DND-41 (cell line): ENCODE results near the gene PTPN12.

Source experiments
- ATAC-seq: fragments of 200-7000 bp; cut with Tn5 transposase; 3 replicates; pipeline ENCODE4 v1.9.1; 2021; ENCODE audit warnings: low read depth; ENCODE audit not compliant: insufficient read depth
- DNase-seq: peaks from one replicate; pipeline ENCODE4 v3.0.0-alpha.2; 2020
- H2AFZ ChIP-seq: 2 replicates; pipeline ENCODE4 v1.6.0; 2012; ENCODE audit warnings: low read depth, low read length
- H3K27ac ChIP-seq: 2 replicates; pipeline ENCODE4 v1.5.1; 2012; ENCODE audit warnings: low read length, inconsistent platforms
- H3K27me3 ChIP-seq: fragments of 200-600 bp; sonication (generic); 2 replicates; pipeline ENCODE4 v1.6.0; 2012; ENCODE audit warnings: low read length, mild to moderate bottlenecking, inconsistent platforms; ENCODE audit not compliant: insufficient read depth, poor library complexity
- H3K36me3 ChIP-seq: 2 replicates; pipeline ENCODE4 v1.5.1; 2012; ENCODE audit warnings: low read length, inconsistent platforms; ENCODE audit not compliant: insufficient read depth
- H3K4me1 ChIP-seq: 2 replicates; pipeline ENCODE4 v1.5.1; 2012; ENCODE audit warnings: mild to moderate bottlenecking, low read length; ENCODE audit not compliant: insufficient read depth
- H3K4me2 ChIP-seq: 2 replicates; pipeline ENCODE4 v1.6.0; 2012; ENCODE audit warnings: mild to moderate bottlenecking, moderate library complexity, low read length, inconsistent platforms; ENCODE audit not compliant: insufficient read depth
- H3K4me3 ChIP-seq, 2 experiments: fragments of 200-600 bp in 1 of 2; shearing (Covaris generic) in 1 of 2; 2 replicates each; pipeline ENCODE4 v1.5.1; 2012 to 2016; ENCODE audit warnings: inconsistent platforms in 2 of 2, low read length in 2 of 2, mild to moderate bottlenecking in 2 of 2, low read depth in 1 of 2, moderate library complexity in 1 of 2
- H3K79me2 ChIP-seq: 2 replicates; pipeline ENCODE4 v1.6.0; 2012; ENCODE audit warnings: low read length, inconsistent platforms; ENCODE audit not compliant: insufficient read depth
- H3K9ac ChIP-seq: 2 replicates; pipeline ENCODE4 v1.6.0; 2012; ENCODE audit warnings: low read depth, mild to moderate bottlenecking, inconsistent platforms, low read length, moderate library complexity
- H3K9me3 ChIP-seq: 2 replicates; pipeline ENCODE4 v1.5.1; 2012; ENCODE audit warnings: low read length, moderate library complexity, mild to moderate bottlenecking, inconsistent platforms; ENCODE audit not compliant: insufficient read depth, severe bottlenecking
- H4K20me1 ChIP-seq: 2 replicates; pipeline ENCODE4 v1.6.0; 2012; ENCODE audit warnings: low read length; ENCODE audit not compliant: insufficient read depth
- EZH2 ChIP-seq: IDR thresholded peaks from 3 replicates; pipeline ENCODE4 v1.6.1; 2012; ENCODE audit warnings: borderline replicate concordance, low read depth, mild to moderate bottlenecking, moderate library complexity, low read length, inconsistent platforms; ENCODE audit not compliant: severe bottlenecking
- TF ChIP-seq, protein P1 (sequence below): IDR thresholded peaks from 2 replicates; pipeline ENCODE4 v1.5.1; 2012; ENCODE audit warnings: borderline replicate concordance, low read length, moderate library complexity, mild to moderate bottlenecking; ENCODE audit not compliant: poor library complexity, severe bottlenecking; ENCODE audit errors: extremely low read depth

Gene PTPN12

GRCh38 chr7:77657427-77658224 is 120.5 kb downstream of the PTPN12 start:
- no peaks in the 10 kb centered on the region for H3K4me1 ChIP-seq
- TF ChIP-seq EZH2, result no peak
- TF ChIP-seq, protein P1, sequence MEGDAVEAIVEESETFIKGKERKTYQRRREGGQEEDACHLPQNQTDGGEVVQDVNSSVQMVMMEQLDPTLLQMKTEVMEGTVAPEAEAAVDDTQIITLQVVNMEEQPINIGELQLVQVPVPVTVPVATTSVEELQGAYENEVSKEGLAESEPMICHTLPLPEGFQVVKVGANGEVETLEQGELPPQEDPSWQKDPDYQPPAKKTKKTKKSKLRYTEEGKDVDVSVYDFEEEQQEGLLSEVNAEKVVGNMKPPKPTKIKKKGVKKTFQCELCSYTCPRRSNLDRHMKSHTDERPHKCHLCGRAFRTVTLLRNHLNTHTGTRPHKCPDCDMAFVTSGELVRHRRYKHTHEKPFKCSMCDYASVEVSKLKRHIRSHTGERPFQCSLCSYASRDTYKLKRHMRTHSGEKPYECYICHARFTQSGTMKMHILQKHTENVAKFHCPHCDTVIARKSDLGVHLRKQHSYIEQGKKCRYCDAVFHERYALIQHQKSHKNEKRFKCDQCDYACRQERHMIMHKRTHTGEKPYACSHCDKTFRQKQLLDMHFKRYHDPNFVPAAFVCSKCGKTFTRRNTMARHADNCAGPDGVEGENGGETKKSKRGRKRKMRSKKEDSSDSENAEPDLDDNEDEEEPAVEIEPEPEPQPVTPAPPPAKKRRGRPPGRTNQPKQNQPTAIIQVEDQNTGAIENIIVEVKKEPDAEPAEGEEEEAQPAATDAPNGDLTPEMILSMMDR, result peak; percentile 77
- H3K9me3 ChIP-seq, result no peaks in the 10 kb centered on the region
- no peaks in the 10 kb centered on the region for H3K36me3 ChIP-seq
- no peak overlapping the region for H3K27ac ChIP-seq
- no peak overlapping the region for H3K4me3 ChIP-seq
- no peaks in the 10 kb centered on the region for H3K79me2 ChIP-seq
- H3K27me3 ChIP-seq, result no peaks in the 10 kb centered on the region
- no peak for DNase-seq
- H2AFZ ChIP-seq, result no peak overlapping the region
- no peaks in the 10 kb centered on the region for H4K20me1 ChIP-seq
- H3K9ac ChIP-seq, result no peak overlapping the region
- ATAC-seq, result peak; percentile 77
- no peak overlapping the region for H3K4me2 ChIP-seq

DNA sequence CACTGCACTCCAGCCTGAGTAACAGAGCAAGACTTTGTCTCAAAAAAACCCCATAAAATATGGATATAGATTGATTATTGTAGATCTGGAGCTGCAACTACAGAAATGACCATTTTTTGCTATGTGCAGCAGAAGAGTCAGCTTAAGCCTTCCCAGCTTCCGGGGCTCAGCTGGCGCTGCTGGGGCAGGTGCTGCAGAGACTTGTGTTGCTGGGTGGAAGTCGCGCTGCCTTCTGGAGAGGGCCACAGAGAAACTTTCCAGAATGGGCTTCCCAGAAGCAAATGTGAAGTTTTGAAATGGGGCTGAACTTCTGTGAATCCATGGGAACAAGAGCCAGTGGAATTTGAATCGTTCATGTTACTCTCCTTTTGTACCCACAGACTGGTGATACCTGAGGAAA is 121.8 kb downstream of the PTPN12 start:
- H3K4me3 ChIP-seq, result no peak overlapping the region
- DNase-seq (no peak), ATAC-seq (no peak)
- no peak overlapping the region for H3K27ac ChIP-seq
- no peaks in the 10 kb centered on the region for H3K9me3 ChIP-seq
- H3K27me3 ChIP-seq, result no peaks in the 10 kb centered on the region
- no peaks in the 10 kb centered on the region for H3K79me2 ChIP-seq
- H2AFZ ChIP-seq, result no peak overlapping the region
- no peaks in the 10 kb centered on the region for H3K36me3 ChIP-seq
- H3K4me2 ChIP-seq, result no peak overlapping the region
- H3K4me1 ChIP-seq, result no peaks in the 10 kb centered on the region
- no peak for TF ChIP-seq EZH2
- TF ChIP-seq, protein P1, result no peak
- no peak overlapping the region for H3K9ac ChIP-seq
- H4K20me1 ChIP-seq, result no peaks in the 10 kb centered on the region

- Histone ChIP-seq H3K4me3 (no peak overlapping the region), H4K20me1 (no peaks in the 10 kb centered on the region), H3K79me2 (no peaks in the 10 kb centered on the region), H3K27me3 (no peaks in the 10 kb centered on the region), H2AFZ (no peak overlapping the region), H3K4me1 (no peaks in the 10 kb centered on the region), H3K36me3 (no peaks in the 10 kb centered on the region), H3K27ac (no peak overlapping the region), H3K9me3 (no peaks in the 10 kb centered on the region), H3K9ac (no peak overlapping the region), H3K4me2 (no peak overlapping the region)
- DNase-seq (no peak), ATAC-seq (no peak)
- no peak for TF ChIP-seq EZH2
- TF ChIP-seq, protein P1, result no peak
Observed at GRCh38 chr7:77661816-77662215, 124.7 kb downstream of the PTPN12 start.
